ENCODE measurements around the gene CISD1. TPM values are rescaled to one million over a fixed set of nuclear protein-coding genes. Genes with fewer than 3 reads are reported as not detected.
A peak's percentile ranks its signal among the peaks of the same experiment; 100 is the strongest.

The CISD1 gene
- total and polyA plus RNA-seq, 10 of the 15 experiments (the other 5 are each of a cell fraction or from before 2014, with no cell fraction given): 23.0 to 162 (median 58.5) TPM

DNA sequence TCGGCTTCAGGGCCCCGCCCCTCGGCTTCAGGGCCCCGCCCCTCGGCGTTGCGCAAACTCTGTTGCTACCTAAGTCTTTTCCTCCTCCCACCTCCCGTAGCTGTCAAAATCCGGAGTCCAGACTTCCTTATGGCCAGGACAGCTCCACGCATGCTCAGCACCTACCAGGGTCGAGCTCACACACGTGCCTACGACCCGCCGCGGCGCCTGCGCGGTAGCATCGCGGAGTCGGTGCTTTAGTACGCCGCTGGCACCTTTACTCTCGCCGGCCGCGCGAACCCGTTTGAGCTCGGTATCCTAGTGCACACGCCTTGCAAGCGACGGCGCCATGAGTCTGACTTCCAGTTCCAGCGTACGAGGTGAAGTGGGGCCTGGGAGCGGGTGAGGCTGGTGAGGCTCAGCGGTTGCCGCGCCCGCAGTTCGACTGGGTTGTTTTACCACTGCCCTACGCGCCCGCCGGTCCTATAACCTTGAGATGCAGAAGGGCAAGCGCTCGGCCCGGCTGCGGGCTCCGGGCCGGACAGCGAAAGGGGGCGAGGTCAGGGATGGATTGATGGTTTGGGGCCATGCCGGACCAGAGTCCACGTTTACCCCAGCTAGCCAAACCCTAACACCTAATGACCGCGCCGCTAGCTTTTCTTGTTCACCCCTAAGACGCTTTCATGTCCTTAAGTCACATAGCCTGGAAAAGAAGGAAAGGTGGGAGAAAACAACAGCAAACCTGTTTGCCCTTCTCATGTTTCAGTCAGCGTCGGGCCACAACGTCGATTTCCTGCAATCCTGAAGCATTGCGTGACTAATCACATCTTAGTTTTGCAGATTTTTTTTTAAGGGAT is at the start of gene CISD1 (continued):
- TF ChIP-seq, protein P1, sequence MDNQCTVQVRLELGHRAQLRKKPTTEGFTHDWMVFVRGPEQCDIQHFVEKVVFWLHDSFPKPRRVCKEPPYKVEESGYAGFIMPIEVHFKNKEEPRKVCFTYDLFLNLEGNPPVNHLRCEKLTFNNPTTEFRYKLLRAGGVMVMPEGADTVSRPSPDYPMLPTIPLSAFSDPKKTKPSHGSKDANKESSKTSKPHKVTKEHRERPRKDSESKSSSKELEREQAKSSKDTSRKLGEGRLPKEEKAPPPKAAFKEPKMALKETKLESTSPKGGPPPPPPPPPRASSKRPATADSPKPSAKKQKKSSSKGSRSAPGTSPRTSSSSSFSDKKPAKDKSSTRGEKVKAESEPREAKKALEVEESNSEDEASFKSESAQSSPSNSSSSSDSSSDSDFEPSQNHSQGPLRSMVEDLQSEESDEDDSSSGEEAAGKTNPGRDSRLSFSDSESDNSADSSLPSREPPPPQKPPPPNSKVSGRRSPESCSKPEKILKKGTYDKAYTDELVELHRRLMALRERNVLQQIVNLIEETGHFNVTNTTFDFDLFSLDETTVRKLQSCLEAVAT (IDR thresholded peaks at IDR 0.05): 0 out of 2 replicates have a peak, but pooled peaks have one; percentile 55
- TF ChIP-seq TAF1 (IDR thresholded peaks at IDR 0.05; ENCODE audit: borderline replicate concordance, low read depth, low read length): peak; percentile 63; the same call in 1 of the 2 replicates
- no peak for TF ChIP-seq ZNF24 (IDR thresholded peaks at IDR 0.05)
- TF ChIP-seq, protein P2, sequence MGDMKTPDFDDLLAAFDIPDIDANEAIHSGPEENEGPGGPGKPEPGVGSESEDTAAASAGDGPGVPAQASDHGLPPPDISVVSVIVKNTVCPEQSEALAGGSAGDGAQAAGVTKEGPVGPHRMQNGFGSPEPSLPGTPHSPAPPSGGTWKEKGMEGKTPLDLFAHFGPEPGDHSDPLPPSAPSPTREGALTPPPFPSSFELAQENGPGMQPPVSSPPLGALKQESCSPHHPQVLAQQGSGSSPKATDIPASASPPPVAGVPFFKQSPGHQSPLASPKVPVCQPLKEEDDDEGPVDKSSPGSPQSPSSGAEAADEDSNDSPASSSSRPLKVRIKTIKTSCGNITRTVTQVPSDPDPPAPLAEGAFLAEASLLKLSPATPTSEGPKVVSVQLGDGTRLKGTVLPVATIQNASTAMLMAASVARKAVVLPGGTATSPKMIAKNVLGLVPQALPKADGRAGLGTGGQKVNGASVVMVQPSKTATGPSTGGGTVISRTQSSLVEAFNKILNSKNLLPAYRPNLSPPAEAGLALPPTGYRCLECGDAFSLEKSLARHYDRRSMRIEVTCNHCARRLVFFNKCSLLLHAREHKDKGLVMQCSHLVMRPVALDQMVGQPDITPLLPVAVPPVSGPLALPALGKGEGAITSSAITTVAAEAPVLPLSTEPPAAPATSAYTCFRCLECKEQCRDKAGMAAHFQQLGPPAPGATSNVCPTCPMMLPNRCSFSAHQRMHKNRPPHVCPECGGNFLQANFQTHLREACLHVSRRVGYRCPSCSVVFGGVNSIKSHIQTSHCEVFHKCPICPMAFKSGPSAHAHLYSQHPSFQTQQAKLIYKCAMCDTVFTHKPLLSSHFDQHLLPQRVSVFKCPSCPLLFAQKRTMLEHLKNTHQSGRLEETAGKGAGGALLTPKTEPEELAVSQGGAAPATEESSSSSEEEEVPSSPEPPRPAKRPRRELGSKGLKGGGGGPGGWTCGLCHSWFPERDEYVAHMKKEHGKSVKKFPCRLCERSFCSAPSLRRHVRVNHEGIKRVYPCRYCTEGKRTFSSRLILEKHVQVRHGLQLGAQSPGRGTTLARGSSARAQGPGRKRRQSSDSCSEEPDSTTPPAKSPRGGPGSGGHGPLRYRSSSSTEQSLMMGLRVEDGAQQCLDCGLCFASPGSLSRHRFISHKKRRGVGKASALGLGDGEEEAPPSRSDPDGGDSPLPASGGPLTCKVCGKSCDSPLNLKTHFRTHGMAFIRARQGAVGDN (IDR thresholded peaks at IDR 0.05): peak; percentile 92
- no peak; the same call in 1 of the 2 replicates for TF ChIP-seq DPF2 (IDR thresholded peaks at IDR 0.05)
- TF ChIP-seq HCFC1 (IDR thresholded peaks at IDR 0.05; ENCODE audit: low read length): peak; percentile 53; the same call in 1 of the 2 replicates
- no peak for TF ChIP-seq WRNIP1 (IDR thresholded peaks at IDR 0.05; ENCODE audit: borderline replicate concordance, low read depth, low read length)
- TF ChIP-seq ESRRA (IDR thresholded peaks at IDR 0.05; ENCODE audit: low read length): peak; percentile 78
- TF ChIP-seq, protein P3, sequence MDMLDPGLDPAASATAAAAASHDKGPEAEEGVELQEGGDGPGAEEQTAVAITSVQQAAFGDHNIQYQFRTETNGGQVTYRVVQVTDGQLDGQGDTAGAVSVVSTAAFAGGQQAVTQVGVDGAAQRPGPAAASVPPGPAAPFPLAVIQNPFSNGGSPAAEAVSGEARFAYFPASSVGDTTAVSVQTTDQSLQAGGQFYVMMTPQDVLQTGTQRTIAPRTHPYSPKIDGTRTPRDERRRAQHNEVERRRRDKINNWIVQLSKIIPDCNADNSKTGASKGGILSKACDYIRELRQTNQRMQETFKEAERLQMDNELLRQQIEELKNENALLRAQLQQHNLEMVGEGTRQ (IDR thresholded peaks at IDR 0.05; ENCODE audit: borderline replicate concordance, low read depth, low read length): peak; percentile 55
- no peak for TF ChIP-seq BMI1 (IDR thresholded peaks at IDR 0.05; ENCODE audit: borderline replicate concordance)
- TF ChIP-seq, protein P4, sequence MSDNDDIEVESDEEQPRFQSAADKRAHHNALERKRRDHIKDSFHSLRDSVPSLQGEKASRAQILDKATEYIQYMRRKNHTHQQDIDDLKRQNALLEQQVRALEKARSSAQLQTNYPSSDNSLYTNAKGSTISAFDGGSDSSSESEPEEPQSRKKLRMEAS (IDR thresholded peaks at IDR 0.05; ENCODE audit: low read depth, low read length): peak; percentile 85; the same call in 1 of the 2 replicates

All from GM12878 (cell line).